NCI-H187 (cell line): ENCODE measurements around the gene PPP4C.
A peak's percentile ranks its signal among the peaks of the same experiment; 100 is the strongest.

Source experiments
- DNase-seq, 2 experiments: peaks; one replicate each; lab custom pipeline; 2025; lab: John Stamatoyannopoulos, UW

PPP4C gene

GRCh38 chr16:30082545-30083090 is 6.8 kb downstream of the PPP4C start:
- DNase-seq, result no peak

- DNase-seq, result no peak
Observed at GRCh38 chr16:30083216-30084055, 7.6 kb downstream of the PPP4C start.

- DNase-seq, result no peak
Observed at GRCh38 chr16:30084096-30084815, 8.5 kb downstream of the PPP4C start.

- no peak for DNase-seq
Observed at GRCh38 chr16:30084816-30085159, 9.0 kb downstream of the PPP4C start.

GRCh38 chr16:30085247-30085646 is 9.5 kb downstream of the PPP4C start:
- no peak for DNase-seq

- no peak for DNase-seq
Observed at GRCh38 chr16:30085820-30086219, 10.0 kb downstream of the PPP4C start.

- DNase-seq, result no peak
Observed at GRCh38 chr16:30086291-30087140, 10.7 kb downstream of the PPP4C start.

- no peak for DNase-seq
Observed at GRCh38 chr16:30087181-30087898, 11.5 kb downstream of the PPP4C start.

- DNase-seq, result no peak
Observed at GRCh38 chr16:30088237-30088831, 12.5 kb downstream of the PPP4C start.

- no peak for DNase-seq
Observed at GRCh38 chr16:30088832-30089624, 13.2 kb downstream of the PPP4C start.

GRCh38 chr16:30090610-30091331 is 15.0 kb downstream of the PPP4C start:
- DNase-seq, result no peak

- DNase-seq, result peak; percentile 23 to 69
Observed at GRCh38 chr16:30091474-30092372, 15.9 kb downstream of the PPP4C start, which contains the start of gene TBX6. Gene TBX6 (minus strand): TSS chr16:30091924. CDS start chr16:30091193, 731 bp downstream.

GRCh38 chr16:30092373-30093010 is 16.7 kb downstream of the PPP4C start:
- peak in 1 of 2 experiments; percentile 23 for DNase-seq

- DNase-seq, result no peak
Observed at GRCh38 chr16:30094541-30095165, 18.9 kb downstream of the PPP4C start.

- DNase-seq, result no peak
Observed at GRCh38 chr16:30095166-30096078, 19.6 kb downstream of the PPP4C start.
